Measurements from ENCODE around the gene MEF2A.

DNA sequence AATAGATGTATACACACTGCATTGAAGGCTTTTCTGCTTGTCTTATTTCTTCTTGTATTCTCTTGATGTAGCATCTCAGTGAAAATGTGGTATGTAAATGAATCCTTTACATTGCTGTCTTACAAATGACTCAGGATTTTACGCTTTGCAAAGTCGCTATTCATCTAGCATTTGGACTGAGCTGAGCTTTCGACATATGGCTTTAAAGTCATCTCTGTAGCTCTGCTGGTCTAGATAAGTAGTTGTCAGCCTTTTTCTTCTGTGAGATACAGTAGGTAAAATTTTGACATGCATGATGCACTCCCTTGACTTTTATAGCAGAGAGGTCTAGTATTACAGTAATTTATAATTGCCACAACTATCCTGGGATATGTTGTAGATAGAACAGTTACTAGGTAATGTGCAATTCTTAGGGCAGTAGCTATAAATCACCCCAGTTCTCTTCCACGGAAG lies 16.8 kb downstream of the MEF2A start:
- TF ChIP-seq, protein P1, sequence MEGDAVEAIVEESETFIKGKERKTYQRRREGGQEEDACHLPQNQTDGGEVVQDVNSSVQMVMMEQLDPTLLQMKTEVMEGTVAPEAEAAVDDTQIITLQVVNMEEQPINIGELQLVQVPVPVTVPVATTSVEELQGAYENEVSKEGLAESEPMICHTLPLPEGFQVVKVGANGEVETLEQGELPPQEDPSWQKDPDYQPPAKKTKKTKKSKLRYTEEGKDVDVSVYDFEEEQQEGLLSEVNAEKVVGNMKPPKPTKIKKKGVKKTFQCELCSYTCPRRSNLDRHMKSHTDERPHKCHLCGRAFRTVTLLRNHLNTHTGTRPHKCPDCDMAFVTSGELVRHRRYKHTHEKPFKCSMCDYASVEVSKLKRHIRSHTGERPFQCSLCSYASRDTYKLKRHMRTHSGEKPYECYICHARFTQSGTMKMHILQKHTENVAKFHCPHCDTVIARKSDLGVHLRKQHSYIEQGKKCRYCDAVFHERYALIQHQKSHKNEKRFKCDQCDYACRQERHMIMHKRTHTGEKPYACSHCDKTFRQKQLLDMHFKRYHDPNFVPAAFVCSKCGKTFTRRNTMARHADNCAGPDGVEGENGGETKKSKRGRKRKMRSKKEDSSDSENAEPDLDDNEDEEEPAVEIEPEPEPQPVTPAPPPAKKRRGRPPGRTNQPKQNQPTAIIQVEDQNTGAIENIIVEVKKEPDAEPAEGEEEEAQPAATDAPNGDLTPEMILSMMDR (IDR thresholded peaks at IDR 0.05), result no peak
- TF ChIP-seq POLR2A (IDR thresholded peaks at IDR 0.05), result no peak

Data from body of pancreas (tissue), 4 donors.